Measurements from ENCODE around the gene SARM1.
"Not testable (repeated sequence)": the region's sequence is repeated elsewhere in the genome, so short reads cannot be mapped to it uniquely, and the experiment has no call there.

The SARM1 gene

GRCh38 chr17:28433721-28434120 is 62.2 kb downstream of the SARM1 start:
- no peak for DNase-seq

- not testable (repeated sequence) for DNase-seq
These were observed 62.8 kb downstream of the SARM1 start for GRCh38 chr17:28434326-28434725.

- DNase-seq = no peak
These were observed 72.6 kb downstream of the SARM1 start for GRCh38 chr17:28443901-28444638.

- no peak for DNase-seq
These were observed 75.4 kb downstream of the SARM1 start for GRCh38 chr17:28446716-28447395.

GRCh38 chr17:28447396-28447760 is 75.9 kb downstream of the SARM1 start:
- no peak for DNase-seq

GRCh38 chr17:28449859-28450258 is 78.4 kb downstream of the SARM1 start:
- no peak for DNase-seq

Measured in NCI-H526 (cell line).